ENCODE measurements around the gene FBXO5. TPM values are rescaled to one million over a fixed set of nuclear protein-coding genes. Genes with fewer than 3 reads are reported as not detected.

FBXO5 gene
- total RNA-seq, 4 donors from 2014 or later, result 1.5 to 3.2 (median 2.5) TPM

DNA sequence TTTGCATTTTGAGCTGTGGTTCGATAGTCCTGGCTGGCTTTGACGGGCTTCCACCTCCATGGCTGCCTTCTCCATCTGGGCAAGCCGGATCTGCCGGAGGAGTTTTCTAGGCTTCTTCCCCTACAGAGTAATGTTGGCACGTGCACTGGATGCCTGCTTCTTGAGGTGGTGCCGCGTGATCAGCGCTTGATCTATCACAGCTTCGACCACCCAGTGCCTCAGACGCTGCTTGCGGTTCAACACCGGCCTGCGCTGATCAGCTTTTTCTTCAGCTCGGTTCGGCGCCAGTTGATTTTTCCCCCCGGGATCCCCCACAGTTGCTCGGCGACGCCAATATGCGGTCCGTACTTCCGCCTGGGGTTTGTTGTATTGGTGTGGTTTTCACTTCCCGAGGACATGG is 23.5 kb downstream of the FBXO5 start:
- no peak for DNase-seq
- Histone ChIP-seq H3K27ac (no peak overlapping the region), H3K27me3 (no peaks in the 10 kb centered on the region), H3K9me3 (no peaks in the 10 kb centered on the region), H3K4me1 (no peaks in the 10 kb centered on the region), H3K4me3 (no peak overlapping the region), H3K36me3 (no peaks in the 10 kb centered on the region)
- in situ Hi-C loops (cut with MboI; ENCODE audit: low pct_ligation_motif_present in 1 of 4, low pct_unique_long_range_greater_than_20kb in 1 of 4, low sequenced_read_pairs in 3 of 4) (loop anchor here in 1 of 4 donors (10.0 kb wide), 1 partner anchor 65 kb away; no protein-coding TSS in a partner anchor), intact Hi-C loops (cut with DNase I; ENCODE audit: low total_unique reads) (loop anchor here (10.0 kb wide), 1 partner anchor 95 kb away; no protein-coding TSS in a partner anchor)
- 96% methylated on average over 24 of the region's 24 CpGs; no CpG with 5 or more reads in 1 of the 2 donors for WGBS, 2 donors (ENCODE audit: low coverage in 1 of 2)
- TF ChIP-seq POLR2A (IDR thresholded peaks at IDR 0.05) (no peak), EP300 (IDR thresholded peaks at IDR 0.05; ENCODE audit: low read depth) (no peak)
- TF ChIP-seq, protein P1, sequence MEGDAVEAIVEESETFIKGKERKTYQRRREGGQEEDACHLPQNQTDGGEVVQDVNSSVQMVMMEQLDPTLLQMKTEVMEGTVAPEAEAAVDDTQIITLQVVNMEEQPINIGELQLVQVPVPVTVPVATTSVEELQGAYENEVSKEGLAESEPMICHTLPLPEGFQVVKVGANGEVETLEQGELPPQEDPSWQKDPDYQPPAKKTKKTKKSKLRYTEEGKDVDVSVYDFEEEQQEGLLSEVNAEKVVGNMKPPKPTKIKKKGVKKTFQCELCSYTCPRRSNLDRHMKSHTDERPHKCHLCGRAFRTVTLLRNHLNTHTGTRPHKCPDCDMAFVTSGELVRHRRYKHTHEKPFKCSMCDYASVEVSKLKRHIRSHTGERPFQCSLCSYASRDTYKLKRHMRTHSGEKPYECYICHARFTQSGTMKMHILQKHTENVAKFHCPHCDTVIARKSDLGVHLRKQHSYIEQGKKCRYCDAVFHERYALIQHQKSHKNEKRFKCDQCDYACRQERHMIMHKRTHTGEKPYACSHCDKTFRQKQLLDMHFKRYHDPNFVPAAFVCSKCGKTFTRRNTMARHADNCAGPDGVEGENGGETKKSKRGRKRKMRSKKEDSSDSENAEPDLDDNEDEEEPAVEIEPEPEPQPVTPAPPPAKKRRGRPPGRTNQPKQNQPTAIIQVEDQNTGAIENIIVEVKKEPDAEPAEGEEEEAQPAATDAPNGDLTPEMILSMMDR (IDR thresholded peaks at IDR 0.05), result no peak

DNA sequence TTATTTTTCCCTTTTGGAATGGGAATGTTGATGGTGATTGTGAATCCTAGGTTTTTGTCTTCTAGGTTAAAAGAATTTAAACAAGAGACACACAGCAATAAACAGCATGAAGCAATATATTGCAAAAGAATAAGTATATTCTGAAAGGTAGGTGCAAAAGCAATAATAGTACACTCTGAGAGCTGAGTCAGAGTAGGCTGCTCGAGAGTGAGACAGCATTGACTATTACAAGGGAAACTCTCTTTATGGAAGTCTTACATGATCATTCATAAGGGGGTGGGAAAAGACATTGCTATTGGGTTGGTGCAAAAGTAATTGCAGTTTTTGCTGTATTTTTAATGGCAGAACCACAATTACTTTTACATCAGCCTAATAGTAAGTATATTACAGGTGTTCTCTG is 25.0 kb downstream of the FBXO5 start:
- no peak for DNase-seq
- no peak overlapping the region for H3K4me3 ChIP-seq
- H3K27me3 ChIP-seq, result no peaks in the 10 kb centered on the region
- H3K27ac ChIP-seq, result no peak overlapping the region
- H3K4me1 ChIP-seq, result no peaks in the 10 kb centered on the region
- no peaks in the 10 kb centered on the region for H3K9me3 ChIP-seq
- in situ Hi-C loops (cut with MboI; ENCODE audit: low pct_ligation_motif_present in 1 of 4, low pct_unique_long_range_greater_than_20kb in 1 of 4, low sequenced_read_pairs in 3 of 4), result loop anchor here in 1 of 4 donors (10.0 kb wide), 1 partner anchor 67 kb away; no protein-coding TSS in a partner anchor
- TF ChIP-seq EP300 (IDR thresholded peaks at IDR 0.05; ENCODE audit: low read depth), result no peak
- no peak for TF ChIP-seq POLR2A (IDR thresholded peaks at IDR 0.05)
- TF ChIP-seq, protein P1 (IDR thresholded peaks at IDR 0.05), result no peak
- TF ChIP-seq POLR2AphosphoS5 (IDR thresholded peaks at IDR 0.05), result no peak
- intact Hi-C loops (cut with DNase I; ENCODE audit: low total_unique reads), result loop anchor here (10.0 kb wide), 1 partner anchor 93 kb away; no protein-coding TSS in a partner anchor
- 56 to 81% methylated on average over 1 of the region's 1 CpG for WGBS, 2 donors (ENCODE audit: low coverage in 1 of 2)
- no peaks in the 10 kb centered on the region for H3K36me3 ChIP-seq

DNA sequence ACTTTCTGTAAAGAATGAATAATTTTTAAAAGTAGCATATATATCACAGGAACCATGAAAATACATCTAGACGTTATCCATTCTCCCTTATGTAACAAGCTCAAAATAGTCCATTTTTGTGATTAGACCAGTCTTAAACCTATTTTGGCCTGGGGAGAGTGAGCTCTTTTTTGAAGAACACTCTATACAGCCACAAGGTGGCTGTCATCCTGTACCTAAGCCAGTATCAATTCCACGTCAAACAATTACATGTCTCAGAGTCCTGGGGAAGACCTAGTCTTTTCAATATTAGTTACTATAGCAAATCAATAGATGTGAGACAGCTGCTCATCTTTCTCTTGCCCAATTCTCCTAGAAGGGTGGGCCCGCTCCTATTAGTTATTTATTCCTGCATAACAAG is 28.4 kb downstream of the FBXO5 start:
- 65 to 66% methylated on average over 2 to 3 of the region's 3 CpGs for WGBS, 2 donors (ENCODE audit: low coverage in 1 of 2)

DNA sequence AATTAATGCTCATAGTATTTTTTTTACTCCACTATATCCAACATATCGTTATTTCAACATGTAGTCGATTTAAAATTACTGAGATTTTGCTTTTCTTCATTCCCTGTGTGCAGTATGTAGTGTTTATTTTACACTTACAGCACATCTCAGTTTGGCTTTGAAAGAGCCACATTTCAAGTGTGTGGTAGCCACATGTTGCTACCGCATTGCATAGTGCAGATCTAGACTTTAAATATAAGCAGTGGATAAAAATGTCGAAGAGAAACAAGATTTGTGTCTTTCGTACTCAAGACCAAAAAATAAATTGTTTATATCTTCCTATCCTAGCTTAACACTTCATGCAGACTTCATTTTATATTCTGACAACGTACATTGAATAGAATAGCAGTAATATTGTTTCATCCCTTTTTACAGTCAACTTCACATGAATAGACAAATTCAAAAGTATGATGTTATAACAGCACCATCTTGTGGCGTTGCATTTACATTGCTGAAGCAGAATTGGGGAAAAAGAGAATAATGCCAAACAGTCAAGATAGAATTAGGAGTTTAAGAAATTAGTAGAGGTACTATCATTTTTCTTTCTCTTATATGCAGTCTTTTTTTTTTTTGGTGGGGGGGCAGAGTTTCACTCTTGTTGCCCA is 29.9 kb downstream of the FBXO5 start:
- TF ChIP-seq, protein P1 (IDR thresholded peaks at IDR 0.05), result peak; percentile 19 to 34 (median 30)
- TF ChIP-seq POLR2AphosphoS5 (IDR thresholded peaks at IDR 0.05), result no peak
- DNase-seq, result no peak
- Histone ChIP-seq H3K4me3 (no peak overlapping the region), H3K27ac (no peak overlapping the region), H3K9me3 (no peaks in the 10 kb centered on the region), H3K36me3 (no peaks in the 10 kb centered on the region), H3K4me1 (peaks cover 0 to 5% (median 0%) of the 10 kb centered on the region in 4 donors), H3K27me3 (peaks cover 17% of the 10 kb centered on the region)
- intact Hi-C loops (cut with DNase I; ENCODE audit: low total_unique reads), result loop anchor here (10.0 kb wide), 1 partner anchor 88 kb away; no protein-coding TSS in a partner anchor
- WGBS, 2 donors (ENCODE audit: low coverage in 1 of 2), result 56 to 57% methylated on average over 7 of the region's 7 CpGs
- in situ Hi-C loops (cut with MboI; ENCODE audit: low pct_ligation_motif_present in 1 of 4, low pct_unique_long_range_greater_than_20kb in 1 of 4, low sequenced_read_pairs in 3 of 4), result loop anchor here in 1 of 4 donors (10.0 kb wide), 1 partner anchor 72 kb away; no protein-coding TSS in a partner anchor

More for the DNA sequence above, 28.4 kb downstream of the FBXO5 start:
- intact Hi-C loops (cut with DNase I; ENCODE audit: low total_unique reads) (loop anchor here (10.0 kb wide), 1 partner anchor 90 kb away; no protein-coding TSS in a partner anchor), in situ Hi-C loops (cut with MboI; ENCODE audit: low pct_ligation_motif_present in 1 of 4, low pct_unique_long_range_greater_than_20kb in 1 of 4, low sequenced_read_pairs in 3 of 4) (loop anchor here in 1 of 4 donors (10.0 kb wide), 1 partner anchor 70 kb away; no protein-coding TSS in a partner anchor)
- Histone ChIP-seq H3K4me1 (no peaks in the 10 kb centered on the region), H3K36me3 (no peaks in the 10 kb centered on the region), H3K4me3 (no peak overlapping the region), H3K27ac (no peak overlapping the region), H3K27me3 (peaks cover 17% of the 10 kb centered on the region), H3K9me3 (no peaks in the 10 kb centered on the region)
- TF ChIP-seq POLR2A (IDR thresholded peaks at IDR 0.05) (no peak), EP300 (IDR thresholded peaks at IDR 0.05; ENCODE audit: low read depth) (no peak), POLR2AphosphoS5 (IDR thresholded peaks at IDR 0.05) (no peak)
- TF ChIP-seq, protein P1 (IDR thresholded peaks at IDR 0.05), result no peak
- DNase-seq, result no peak

Data from transverse colon (tissue), 4 donors.